Fibroblast of skin of abdomen (primary cell): ENCODE measurements around the gene PCDHGA10.
"Not testable (repeated sequence)": the region's sequence is repeated elsewhere in the genome, so short reads cannot be mapped to it uniquely, and the experiment has no call there.

Source experiments
- DNase-seq: peaks from one replicate; pipeline ENCODE4 v3.0.0-alpha.2; 2013

PCDHGA10 gene

DNA sequence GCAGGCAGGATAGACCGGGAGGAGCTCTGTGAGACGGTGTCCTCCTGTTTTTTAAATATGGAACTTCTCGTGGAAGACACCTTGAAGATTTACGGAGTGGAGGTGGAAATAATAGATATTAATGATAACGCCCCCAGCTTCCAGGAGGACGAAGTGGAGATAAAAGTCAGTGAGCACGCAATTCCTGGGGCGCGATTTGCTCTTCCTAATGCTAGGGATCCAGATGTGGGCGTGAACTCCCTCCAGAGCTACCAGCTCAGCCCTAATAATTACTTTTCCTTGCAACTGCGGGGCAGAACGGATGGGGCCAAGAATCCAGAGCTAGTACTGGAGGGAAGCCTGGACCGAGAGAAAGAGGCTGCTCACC, 8.7 kb downstream of the PCDHGA10 start:
- DNase-seq, result no peak

DNA sequence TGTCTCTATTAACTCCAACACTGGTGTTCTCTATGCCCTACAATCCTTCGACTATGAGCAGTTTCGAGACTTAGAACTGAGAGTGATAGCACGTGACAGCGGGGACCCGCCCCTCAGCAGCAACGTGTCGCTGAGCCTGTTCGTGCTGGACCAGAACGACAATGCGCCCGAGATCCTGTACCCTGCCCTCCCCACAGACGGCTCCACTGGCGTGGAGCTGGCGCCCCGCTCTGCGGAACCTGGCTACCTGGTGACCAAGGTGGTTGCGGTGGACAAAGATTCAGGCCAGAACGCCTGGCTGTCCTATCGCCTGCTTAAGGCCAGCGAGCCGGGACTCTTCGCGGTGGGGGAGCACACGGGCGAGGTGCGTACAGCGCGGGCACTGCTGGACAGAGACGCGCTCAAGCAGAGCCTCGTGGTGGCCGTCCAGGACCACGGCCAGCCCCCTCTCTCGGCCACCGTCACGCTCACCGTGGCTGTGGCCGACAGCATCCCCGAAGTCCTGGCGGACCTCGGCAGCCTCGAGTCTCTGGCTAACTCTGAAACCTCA, 10.0 kb downstream of the PCDHGA10 start:
- no peak for DNase-seq

DNA sequence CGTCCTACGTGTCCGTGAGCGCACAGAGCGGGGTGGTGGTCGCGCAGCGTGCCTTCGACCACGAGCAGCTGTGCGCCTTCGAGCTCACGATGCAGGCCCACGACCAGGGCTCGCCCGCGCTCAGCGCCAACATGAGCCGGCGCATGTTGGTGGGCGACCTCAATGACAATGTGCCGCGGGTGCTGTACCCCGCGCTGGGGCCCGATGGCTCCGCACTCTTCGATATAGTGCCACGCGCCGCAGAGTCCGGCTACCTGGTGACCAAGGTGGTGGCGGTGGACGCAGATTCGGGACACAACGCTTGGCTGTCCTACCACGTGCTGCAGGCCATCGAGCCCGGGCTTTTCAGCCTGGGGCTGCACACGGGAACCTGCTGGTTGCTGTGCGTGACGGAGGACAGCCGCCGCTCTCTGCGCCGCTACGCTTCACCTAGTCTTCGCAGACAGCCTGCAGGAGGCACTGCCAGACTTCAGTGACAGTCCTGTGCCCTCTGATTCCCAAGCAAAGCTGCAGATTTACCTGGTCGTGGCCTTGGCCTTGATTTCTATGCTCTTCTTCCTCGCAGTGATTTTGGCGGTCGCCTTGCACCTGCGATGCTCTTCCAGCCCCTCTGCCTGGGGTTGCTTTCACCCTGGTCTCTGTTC, 15.1 kb downstream of the PCDHGA10 start:
- no peak for DNase-seq

DNA sequence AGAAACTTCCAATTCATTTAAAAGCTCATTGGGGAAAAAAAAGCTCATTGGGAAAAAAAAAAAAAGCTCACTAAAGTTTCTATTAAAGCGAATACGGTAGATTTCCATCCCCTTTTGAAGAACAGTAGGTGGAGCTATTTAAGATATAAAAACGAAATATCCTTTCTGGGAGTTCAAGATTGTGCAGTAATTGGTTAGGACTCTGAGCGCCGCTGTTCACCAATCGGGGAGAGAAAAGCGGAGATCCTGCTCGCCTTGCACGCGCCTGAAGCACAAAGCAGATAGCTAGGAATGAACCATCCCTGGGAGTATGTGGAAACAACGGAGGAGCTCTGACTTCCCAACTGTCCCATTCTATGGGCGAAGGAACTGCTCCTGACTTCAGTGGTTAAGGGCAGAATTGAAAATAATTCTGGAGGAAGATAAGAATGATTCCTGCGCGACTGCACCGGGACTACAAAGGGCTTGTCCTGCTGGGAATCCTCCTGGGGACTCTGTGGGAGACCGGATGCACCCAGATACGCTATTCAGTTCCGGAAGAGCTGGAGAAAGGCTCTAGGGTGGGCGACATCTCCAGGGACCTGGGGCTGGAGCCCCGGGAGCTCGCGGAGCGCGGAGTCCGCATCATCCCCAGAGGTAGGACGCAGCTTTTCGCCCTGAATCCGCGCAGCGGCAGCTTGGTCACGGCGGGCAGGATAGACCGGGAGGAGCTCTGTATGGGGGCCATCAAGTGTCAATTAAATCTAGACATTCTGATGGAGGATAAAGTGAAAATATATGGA, 17.7 kb downstream of the PCDHGA10 start, which contains the start of gene PCDHGA12:
Gene PCDHGA12, plus strand, starts transcription at position 176 of the 782 bp plus-strand sequence. Its CDS starts 253 bp downstream, at position 429.
- DNase-seq, result peak; percentile 90

DNA sequence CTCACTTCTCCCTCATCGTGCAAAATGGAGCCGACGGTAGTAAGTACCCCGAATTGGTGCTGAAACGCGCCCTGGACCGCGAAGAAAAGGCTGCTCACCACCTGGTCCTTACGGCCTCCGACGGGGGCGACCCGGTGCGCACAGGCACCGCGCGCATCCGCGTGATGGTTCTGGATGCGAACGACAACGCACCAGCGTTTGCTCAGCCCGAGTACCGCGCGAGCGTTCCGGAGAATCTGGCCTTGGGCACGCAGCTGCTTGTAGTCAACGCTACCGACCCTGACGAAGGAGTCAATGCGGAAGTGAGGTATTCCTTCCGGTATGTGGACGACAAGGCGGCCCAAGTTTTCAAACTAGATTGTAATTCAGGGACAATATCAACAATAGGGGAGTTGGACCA, 18.5 kb downstream of the PCDHGA10 start:
- DNase-seq, result peak; percentile 44

DNA sequence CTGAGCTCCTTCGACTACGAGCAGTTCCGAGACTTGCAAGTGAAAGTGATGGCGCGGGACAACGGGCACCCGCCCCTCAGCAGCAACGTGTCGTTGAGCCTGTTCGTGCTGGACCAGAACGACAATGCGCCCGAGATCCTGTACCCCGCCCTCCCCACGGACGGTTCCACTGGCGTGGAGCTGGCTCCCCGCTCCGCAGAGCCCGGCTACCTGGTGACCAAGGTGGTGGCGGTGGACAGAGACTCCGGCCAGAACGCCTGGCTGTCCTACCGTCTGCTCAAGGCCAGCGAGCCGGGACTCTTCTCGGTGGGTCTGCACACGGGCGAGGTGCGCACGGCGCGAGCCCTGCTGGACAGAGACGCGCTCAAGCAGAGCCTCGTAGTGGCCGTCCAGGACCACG, 19.5 kb downstream of the PCDHGA10 start:
- not testable (repeated sequence) for DNase-seq

DNA sequence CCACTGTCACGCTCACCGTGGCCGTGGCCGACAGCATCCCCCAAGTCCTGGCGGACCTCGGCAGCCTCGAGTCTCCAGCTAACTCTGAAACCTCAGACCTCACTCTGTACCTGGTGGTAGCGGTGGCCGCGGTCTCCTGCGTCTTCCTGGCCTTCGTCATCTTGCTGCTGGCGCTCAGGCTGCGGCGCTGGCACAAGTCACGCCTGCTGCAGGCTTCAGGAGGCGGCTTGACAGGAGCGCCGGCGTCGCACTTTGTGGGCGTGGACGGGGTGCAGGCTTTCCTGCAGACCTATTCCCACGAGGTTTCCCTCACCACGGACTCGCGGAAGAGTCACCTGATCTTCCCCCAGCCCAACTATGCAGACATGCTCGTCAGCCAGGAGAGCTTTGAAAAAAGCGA, 19.9 kb downstream of the PCDHGA10 start:
- DNase-seq, result not testable (repeated sequence)

DNA sequence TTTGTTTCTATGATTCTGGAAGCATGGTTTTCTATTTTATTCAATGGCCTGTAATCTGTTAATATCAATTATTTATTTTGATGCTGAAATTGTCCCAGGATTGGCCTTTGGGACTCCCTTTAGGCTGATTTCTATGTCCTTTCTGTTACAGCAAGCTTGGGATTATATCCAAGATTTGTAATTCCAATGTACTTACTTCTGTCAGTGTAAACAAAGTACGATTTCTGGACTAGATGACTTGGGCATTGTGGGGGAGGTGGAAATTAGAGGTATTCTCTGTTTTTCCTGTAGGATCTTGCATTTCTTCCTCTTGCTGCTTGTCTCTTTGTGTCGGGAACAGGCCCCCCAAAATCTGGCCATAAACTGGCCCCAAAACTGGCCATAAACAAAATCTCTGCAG, 21.2 kb downstream of the PCDHGA10 start:
- DNase-seq, result no peak

DNA sequence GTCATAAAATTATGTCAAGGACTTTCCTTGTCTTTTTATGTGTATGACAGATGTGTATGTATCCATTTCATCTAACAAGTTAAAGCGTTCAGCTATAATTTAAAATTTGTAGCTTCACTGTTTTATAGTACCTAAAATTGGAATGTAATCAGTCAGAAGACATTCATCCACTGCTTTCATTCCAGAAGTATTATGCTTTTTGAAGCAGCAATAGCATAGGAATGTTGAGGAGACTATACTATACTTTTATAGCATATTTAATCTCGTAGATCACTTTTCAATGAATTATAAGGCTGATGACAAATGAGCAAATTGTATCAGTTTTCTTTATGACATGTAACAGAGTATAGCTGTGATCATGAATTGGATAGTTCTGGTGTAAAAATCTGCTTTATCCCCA, 24.4 kb downstream of the PCDHGA10 start:
- DNase-seq, result peak; percentile 44

DNA sequence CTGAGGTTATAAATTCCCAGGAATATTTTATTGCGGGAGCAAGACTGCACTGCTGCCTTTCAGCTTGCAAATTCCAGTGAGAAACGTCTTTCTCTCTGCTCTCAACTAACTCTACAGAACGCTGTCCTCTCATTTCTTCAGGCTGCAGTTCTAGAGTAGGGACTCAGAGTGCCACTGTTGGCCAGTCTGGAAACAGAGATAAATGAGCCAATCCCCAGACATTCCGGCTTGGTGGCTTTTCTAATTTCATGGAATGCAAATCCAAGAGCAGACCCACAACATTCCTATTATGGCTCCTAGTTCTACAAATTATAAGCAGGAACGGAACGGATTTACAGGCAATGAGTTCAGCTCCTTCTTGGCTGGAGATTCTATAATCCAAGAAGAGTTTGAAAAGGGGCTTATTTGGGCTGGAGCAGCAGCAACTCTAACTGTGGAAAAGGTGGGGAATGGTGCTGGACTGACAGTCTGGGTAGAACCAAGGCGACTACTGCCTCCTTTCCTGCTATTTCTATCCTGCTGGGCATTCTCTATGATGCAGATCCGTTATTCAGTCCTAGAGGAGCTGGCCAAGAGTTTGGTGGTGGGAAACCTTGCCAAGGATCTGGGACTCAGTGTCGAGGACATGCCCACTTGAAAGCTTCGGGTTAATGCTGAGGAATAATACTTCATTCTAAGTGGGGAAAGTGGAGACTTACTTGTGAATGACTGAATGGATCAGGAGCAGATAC, 26.8 kb downstream of the PCDHGA10 start:
- peak; percentile 47 for DNase-seq

DNA sequence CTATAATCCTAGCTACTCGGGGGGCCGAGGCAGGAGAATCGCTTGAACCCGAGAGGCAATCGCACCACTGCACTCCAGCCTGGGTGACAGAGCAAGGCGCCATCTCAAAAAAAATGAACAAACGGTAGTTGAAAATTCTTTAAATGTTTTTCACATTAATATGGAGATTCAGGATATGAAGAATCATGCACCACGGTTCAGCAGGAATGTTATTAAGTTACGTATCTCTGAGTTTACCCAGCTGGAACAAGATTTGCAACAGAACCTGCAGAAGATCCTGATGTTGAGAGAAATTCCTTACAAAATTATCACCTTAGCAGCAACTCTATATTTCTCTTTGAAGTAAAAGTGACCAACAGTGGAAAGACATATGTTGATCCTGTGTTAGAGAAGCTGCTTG, 27.6 kb downstream of the PCDHGA10 start:
- no peak for DNase-seq

DNA sequence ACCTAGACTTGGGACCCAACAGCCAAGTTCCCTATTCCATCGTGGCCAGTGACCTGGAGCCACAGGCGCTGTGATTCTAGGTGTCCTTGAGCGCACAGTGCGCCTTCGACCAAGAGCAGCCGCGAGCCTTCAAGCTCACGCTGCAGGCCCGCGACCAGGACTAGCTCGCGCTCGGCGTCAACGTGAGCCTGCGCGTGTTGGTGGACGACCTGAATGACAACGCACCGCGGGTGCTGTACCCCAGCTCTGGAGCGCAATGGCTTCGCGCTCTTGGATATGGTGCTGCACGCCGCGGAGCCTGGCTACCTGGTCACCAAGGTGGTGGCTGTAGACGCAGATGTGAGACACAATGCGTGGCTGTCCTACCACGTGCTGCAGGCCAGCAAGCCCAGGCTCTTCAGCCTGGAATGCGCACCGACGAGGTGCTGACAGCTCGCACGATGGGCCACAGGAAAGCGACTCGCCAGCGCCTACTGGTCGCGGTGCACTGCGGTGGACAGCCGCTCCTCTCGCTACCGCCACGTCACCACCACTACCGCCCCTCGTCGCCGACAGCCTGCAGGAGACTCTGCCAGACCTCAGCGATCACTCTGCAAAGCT, 28.9 kb downstream of the PCDHGA10 start:
- no peak for DNase-seq

DNA sequence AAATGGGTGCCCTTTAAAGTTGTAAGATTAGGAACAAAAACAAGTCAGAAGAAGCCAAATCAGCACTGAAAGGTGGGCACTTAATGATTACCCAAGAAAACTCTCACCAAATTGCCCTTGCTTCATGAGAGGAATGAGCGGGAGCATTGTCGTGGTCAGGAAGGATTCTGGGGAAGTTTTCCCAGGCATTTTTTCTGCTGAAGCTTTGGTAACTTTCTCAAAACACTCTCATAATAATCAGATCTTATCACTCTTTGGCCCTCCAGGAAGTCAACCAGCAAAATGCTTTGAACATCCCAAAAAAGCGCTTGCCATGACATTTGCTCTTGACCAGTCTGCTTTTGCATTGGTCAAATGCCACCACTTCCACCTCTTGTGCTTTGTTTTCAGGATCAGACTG, 52.6 kb downstream of the PCDHGA10 start:
- peak; percentile 45 for DNase-seq
